BE2C (cell line): Measurements from ENCODE around the gene LETM1.

ENCODE experiments used
- DNase-seq: peaks from one replicate; pipeline ENCODE4 v3.0.0-alpha.2; 2020
- H3K27me3 ChIP-seq: fragments of 250-450 bp; sonication (Bioruptor Pico); 2 replicates; pipeline ENCODE4 v1.5.1; 2020; ENCODE audit warnings: mild to moderate bottlenecking
- H3K36me3 ChIP-seq: fragments of 250-450 bp; sonication (Bioruptor Pico); 2 replicates; pipeline ENCODE4 v1.5.1; 2020; ENCODE audit warnings: mild to moderate bottlenecking
- H3K4me1 ChIP-seq: fragments of 250-450 bp; sonication (Bioruptor Pico); 2 replicates; pipeline ENCODE4 v1.5.1; 2020
- H3K4me3 ChIP-seq: 2 replicates; pipeline ENCODE4 v1.5.1; 2011; ENCODE audit warnings: low read depth, low read length
- H3K9me3 ChIP-seq: fragments of 250-450 bp; sonication (Bioruptor Pico); 2 replicates; pipeline ENCODE4 v1.5.1; 2020
- TF ChIP-seq, protein P1 (sequence below): IDR thresholded peaks from 2 replicates; pipeline ENCODE4 v1.5.1; 2012; ENCODE audit warnings: mild to moderate bottlenecking, low read depth, low read length

LETM1 gene

DNA sequence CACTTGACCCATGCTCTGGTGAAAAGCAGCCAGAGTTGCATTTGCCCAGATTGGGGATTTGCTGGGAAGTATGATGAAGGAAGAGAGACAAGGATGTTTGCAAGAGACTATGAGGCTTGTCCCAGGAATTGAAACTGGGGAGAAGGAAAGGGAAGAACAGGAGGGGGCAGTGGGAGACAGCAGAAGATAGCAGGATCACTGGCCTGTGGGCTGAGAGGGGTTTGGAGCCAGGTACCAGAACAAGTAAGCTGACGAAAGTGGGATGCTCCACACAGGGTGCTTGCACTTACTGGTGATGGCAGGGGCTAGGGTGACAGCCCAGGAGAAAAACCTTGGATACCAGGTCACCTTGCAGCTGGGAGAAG, 3.4 kb upstream of the LETM1 start:
- TF ChIP-seq, protein P1, sequence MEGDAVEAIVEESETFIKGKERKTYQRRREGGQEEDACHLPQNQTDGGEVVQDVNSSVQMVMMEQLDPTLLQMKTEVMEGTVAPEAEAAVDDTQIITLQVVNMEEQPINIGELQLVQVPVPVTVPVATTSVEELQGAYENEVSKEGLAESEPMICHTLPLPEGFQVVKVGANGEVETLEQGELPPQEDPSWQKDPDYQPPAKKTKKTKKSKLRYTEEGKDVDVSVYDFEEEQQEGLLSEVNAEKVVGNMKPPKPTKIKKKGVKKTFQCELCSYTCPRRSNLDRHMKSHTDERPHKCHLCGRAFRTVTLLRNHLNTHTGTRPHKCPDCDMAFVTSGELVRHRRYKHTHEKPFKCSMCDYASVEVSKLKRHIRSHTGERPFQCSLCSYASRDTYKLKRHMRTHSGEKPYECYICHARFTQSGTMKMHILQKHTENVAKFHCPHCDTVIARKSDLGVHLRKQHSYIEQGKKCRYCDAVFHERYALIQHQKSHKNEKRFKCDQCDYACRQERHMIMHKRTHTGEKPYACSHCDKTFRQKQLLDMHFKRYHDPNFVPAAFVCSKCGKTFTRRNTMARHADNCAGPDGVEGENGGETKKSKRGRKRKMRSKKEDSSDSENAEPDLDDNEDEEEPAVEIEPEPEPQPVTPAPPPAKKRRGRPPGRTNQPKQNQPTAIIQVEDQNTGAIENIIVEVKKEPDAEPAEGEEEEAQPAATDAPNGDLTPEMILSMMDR = no peak
- Histone ChIP-seq H3K27me3 (no peaks in the 10 kb centered on the region), H3K4me3 (no peak overlapping the region), H3K9me3 (no peaks in the 10 kb centered on the region), H3K4me1 (peaks cover 6% of the 10 kb centered on the region; the same call in 1 of the 2 replicates), H3K36me3 (peaks cover 3% of the 10 kb centered on the region; the same call in 1 of the 2 replicates)
- no peak for DNase-seq

DNA sequence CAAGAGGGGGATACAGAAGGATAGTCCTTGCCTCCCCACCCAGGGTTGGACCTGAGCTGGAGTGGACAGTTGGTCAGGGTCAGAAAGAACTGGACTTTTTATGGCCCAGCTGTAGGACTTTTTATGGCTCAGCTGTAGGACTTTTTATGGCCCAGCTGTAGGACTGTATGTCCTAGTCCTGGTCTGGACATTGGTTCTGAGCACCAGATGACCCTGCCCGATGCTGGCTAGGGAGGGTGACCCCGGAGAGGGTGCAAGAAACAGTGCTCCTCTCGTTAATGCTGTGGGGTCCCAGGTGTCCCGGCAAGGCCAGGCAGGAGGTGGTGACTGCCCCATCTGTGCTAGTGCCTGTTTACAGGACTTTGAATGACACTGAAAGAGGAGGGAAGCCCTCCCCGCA, 2.0 kb upstream of the LETM1 start:
- Histone ChIP-seq H3K4me3 (no peak overlapping the region), H3K36me3 (peaks cover 11% of the 10 kb centered on the region), H3K4me1 (peaks cover 3% of the 10 kb centered on the region; the same call in 1 of the 2 replicates), H3K27me3 (no peaks in the 10 kb centered on the region), H3K9me3 (no peaks in the 10 kb centered on the region)
- TF ChIP-seq, protein P1 = no peak
- DNase-seq = no peak

DNA sequence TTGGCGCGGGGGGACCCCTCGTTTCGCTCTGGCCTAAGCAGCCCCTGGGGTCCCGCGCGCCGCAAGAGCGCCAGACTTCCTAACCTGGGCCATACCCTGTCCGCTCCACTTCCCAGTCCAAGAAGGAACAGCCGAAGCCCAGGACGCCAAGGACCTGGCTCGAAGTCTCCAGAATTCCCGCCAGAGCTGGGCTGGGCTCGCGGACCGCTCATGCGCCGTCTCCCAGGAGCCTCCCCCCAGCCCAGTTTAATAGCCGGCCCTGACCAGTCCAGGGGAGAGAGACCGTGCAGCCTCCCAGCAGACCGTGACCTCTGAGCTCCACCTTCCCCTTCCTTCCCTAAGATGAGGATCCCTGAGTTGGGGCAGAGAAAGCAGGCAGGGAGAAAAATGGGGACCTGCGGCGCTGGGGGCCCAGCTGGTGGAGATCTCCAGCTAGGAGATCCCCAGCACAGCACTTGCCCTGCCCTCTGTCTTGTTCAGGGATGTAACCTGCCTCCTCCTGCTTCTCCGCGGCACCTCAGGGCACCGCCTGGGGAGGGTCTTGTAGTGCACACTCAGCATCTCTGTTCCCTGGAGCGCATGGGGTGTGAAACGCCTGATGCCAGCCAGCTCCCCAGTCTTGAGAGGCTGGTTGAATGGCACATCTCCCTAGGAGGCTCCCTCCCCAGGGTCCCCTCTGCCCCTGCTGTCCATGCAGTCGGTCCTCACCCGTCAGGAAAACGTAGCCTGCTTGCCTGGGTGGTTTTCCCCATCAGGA, 1.2 kb upstream of the LETM1 start:
- TF ChIP-seq, protein P1 = no peak
- Histone ChIP-seq H3K27me3 (no peaks in the 10 kb centered on the region), H3K4me1 (peaks cover 3% of the 10 kb centered on the region; the same call in 1 of the 2 replicates), H3K36me3 (peaks cover 11% of the 10 kb centered on the region), H3K4me3 (peak overlapping the region; percentile 86), H3K9me3 (no peaks in the 10 kb centered on the region)
- DNase-seq = no peak

DNA sequence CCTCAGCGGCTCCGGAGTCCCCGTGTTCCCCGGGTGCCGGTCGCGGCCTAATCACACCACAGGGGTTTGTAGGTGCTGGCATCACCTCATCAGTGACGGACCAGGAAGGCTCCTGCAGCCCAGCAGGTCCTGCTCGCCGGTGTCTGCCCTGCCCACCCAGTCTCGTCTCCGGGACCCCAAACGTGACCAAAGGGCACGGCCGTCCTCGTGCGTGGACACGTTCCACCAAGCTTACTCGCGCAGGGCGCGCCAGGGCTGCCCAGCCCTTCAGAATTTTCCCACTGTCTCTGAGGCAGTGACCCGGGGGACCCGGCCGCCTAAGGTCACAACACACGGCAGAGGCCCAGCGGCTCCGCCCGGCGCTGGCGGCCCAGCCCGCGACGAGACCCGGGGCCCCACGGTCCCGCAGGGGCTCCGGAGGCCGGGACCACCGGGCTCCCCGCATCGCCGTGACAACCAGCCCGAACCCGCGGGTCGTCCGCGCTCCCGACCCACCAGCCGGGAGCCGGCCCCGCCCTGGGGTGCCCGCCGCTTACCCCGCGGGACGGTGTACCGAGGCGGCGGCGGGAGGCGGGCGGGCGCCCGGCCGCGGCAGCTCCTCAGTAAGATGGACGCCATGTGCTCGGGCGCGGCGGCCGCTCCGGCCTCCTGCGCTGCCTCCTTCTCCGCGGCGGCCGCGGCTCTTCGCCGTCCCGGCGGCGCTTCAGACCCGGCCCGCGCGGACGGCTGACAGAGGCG, 454 bp downstream of the LETM1 start:
- no peaks in the 10 kb centered on the region for H3K27me3 ChIP-seq
- DNase-seq = no peak
- TF ChIP-seq, protein P1 = no peak
- peaks cover 11% of the 10 kb centered on the region for H3K36me3 ChIP-seq
- peak overlapping the region; percentile 86 for H3K4me3 ChIP-seq
- H3K4me1 ChIP-seq = peaks cover 3% of the 10 kb centered on the region; the same call in 1 of the 2 replicates
- H3K9me3 ChIP-seq = no peaks in the 10 kb centered on the region

DNA sequence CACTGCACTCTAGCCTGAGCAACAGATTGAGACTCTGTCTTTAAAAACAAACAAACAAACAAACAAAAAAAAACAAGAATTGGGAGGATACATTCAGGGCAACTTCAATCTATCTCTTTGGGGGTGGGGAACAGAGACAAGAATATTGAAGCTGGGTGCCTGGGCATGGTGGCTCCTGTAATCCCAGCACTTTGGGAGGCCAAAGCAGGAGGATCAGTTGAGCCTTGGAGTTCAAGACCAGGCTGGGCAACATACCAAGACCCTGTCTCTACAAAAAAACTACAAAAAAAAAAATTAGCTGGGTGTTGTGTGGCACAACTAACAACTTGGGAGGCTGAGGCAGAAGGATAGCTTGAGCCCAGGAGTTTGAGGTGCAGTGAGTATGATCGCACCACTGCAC, 1.2 kb downstream of the LETM1 start:
- no peaks in the 10 kb centered on the region for H3K9me3 ChIP-seq
- no peaks in the 10 kb centered on the region for H3K27me3 ChIP-seq
- peak overlapping the region; percentile 86 for H3K4me3 ChIP-seq
- H3K4me1 ChIP-seq = peaks cover 3% of the 10 kb centered on the region; the same call in 1 of the 2 replicates
- TF ChIP-seq, protein P1 = no peak
- DNase-seq = no peak
- peaks cover 11% of the 10 kb centered on the region for H3K36me3 ChIP-seq
